Embryonic facial prominence (tissue), 1 donor: ENCODE data around the gene FCER2.

ENCODE experiments used
- DNase-seq: peaks from one replicate; pipeline ENCODE4 v3.0.0-alpha.2; 2016; ENCODE audit errors: extremely low spot score

FCER2 gene

DNA sequence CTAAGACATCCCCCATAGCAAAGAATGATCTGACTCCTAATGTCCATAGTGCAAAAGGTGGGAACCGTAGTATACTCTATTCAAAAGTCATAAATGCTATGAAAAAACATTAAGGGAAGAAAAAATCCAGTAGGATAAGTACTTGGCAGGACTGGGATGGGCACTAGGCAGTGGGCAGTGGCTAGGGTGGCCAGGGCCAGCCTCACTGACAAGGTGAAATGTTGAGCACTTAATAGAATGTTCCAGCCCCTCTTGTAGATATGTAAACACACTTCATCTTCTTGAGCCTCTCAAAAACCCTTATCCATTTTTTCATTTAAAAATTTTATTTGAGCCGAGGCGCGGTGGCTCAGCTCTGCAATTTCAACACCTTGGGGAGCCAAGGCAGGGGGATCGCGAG is 31.4 kb upstream of the FCER2 start:
- DNase-seq: no peak

- no peak for DNase-seq
Observed at GRCh38 chr19:7732045-7732444, 30.1 kb upstream of the FCER2 start, which contains the start of gene CLEC4G. Gene CLEC4G, minus strand, starts transcription at chr19:7732110. Its CDS starts 8 bp downstream, at chr19:7732102.

GRCh38 chr19:7731615-7732014 is 29.7 kb upstream of the FCER2 start:
- no peak for DNase-seq

GRCh38 chr19:7731218-7731595 is 29.3 kb upstream of the FCER2 start:
- no peak for DNase-seq

DNA sequence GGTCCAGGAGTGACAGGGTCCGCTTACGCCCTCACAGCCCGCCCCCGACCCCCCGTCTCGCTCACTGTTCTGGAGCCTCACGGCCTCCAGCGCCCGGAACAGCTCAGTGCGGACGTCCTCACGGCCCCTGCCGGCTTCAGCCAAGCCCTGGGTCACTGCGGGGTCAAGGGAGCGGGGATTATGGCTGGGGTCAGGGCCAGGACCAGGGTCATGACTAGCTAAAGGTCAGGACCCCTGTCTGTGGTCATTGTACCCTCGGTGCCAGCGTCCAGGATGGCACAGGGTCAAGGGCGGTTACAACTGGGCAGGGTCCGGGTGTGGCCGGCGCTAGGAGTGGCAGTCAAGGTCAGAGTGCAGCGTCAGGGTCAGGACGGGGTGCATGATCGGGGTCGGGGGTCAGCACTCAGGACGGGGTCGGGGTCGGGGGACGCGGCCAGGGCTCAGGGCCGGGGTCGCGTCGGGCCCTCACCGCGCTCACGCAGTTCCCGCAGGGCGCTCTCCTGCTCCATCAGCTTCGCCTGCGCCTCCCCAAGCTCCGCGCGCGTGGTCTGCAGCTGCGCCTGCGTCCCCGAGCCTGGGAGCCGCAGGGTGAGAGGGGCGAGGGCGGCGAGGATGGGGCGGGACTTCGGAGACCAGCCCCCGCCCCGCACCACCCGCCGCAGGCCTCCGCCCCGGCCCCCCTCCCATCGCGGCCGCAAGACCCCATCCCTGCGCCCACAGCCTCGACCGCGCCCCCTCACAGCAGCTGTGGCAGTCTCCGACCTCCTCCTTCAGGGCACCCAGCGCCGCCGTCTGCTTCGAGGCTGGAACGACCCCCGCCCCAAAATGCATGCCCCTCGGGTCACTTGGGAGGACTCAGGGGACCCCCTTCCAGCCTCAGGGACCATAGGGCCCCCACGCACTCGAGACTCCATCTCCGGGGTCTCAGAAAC is 28.6 kb upstream of the FCER2 start:
- DNase-seq: no peak

- DNase-seq: no peak
Observed at GRCh38 chr19:7729831-7730285, 27.9 kb upstream of the FCER2 start.

DNA sequence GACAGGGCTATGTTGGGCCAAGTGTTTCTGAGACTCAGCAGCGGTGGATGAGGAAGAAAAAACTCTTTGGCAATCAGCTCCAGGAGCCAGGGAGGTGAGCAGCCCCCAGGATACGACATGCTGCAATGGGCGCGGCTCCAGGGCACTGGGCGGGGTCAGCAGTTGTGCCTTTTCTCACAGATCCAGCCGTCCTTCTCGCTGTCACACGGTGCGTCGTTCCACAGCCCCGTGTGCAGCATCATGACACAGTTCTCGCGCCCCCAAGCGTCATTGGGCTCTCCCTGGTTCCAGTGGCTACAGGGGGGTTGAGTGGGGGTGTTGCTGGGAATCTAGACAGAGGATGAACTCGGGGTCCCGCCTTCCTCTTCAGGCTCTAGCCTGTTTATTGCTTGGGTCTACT is 27.3 kb upstream of the FCER2 start:
- no peak for DNase-seq

- no peak for DNase-seq
Observed at GRCh38 chr19:7725791-7726190, 23.9 kb upstream of the FCER2 start.

- no peak for DNase-seq
Observed at GRCh38 chr19:7722231-7722651, 20.3 kb upstream of the FCER2 start.

DNA sequence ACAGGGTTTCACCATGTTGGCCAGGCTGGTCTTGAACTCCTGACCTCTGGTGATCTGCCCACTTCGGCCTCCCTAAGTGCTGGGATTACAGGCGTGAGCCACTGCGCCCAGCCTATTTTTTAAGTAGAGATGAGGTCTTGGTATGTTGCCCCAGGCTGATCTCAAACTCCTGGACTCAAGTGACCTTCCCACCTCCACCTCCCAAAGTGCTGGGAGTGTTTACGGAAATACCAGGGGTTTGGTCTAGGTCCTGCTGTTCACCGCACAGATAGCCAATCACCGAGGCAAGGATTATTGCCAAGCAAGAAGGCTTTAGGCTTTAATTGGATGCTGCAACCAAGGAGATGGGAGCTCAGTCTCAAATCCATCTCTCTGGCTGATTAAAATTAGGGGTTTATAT is 18.4 kb upstream of the FCER2 start:
- no peak for DNase-seq

- no peak for DNase-seq
Observed at GRCh38 chr19:7718668-7719067, 16.7 kb upstream of the FCER2 start.

DNA sequence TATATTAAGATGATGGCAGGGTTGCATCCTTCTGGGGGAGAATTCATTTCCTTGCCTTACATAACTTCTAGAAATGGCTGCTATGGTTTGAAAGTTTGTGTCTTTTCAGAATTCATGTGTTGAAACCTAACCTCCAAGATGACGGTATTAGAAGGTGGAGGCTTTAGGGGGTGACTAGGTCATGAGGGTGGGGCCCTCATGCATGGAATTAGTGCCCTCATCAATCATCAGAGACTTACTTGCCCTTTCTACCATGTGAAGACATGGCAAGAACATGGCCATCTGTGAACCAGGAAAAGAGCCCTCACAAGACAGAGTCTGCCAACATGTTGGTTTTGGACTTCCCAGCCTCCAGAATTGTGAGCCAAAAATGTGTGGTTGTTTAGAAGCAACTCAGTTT is 14.8 kb upstream of the FCER2 start:
- DNase-seq: no peak

DNA sequence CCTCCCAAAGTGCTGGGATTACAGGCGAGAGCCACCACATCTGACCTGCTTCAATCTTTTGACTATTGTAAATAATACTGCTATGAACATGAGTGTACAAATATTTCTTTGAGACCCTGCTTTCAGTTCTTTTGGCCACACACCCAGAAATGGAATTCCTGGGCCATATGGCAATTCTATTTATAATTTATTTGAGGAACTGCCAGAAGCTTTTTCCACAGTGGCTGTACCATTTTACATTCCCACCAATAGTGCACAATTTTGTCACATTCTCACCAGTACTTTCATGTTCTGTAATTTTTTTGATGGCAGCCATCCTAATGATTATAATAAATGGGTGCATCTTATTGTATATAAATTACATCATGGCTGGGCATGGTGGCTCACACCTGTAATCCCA is 13.7 kb upstream of the FCER2 start:
- DNase-seq: no peak

- DNase-seq: no peak
Observed at GRCh38 chr19:7710616-7711015, 8.7 kb upstream of the FCER2 start.

DNA sequence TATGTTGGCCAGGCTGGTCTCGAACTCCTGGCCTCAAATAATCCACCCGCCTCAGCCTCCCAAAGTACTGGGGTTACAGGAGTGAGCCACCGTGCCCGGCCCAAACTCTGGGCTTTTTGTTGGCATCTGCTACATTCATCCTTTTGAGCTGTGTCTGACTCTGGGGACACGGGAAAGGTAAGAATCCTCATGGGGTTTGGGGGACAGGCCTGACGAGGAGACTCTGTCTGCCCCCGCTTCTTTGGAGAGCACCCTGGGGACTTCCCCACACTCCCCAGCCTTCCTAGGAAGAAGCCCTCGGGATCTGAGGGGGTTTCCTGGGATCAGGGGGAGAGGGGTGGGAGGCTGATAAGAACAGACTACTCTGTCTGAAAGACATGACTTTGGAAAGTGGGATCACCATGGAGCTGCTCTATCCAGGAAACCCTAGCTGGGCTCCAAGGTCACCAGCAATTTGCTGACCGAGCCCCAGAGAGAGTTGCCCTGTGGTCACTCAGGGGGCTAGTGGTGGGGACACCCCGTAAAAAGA is 8.1 kb upstream of the FCER2 start:
- DNase-seq: no peak

- DNase-seq: no peak
Observed at GRCh38 chr19:7706955-7707456, 5.1 kb upstream of the FCER2 start.

DNA sequence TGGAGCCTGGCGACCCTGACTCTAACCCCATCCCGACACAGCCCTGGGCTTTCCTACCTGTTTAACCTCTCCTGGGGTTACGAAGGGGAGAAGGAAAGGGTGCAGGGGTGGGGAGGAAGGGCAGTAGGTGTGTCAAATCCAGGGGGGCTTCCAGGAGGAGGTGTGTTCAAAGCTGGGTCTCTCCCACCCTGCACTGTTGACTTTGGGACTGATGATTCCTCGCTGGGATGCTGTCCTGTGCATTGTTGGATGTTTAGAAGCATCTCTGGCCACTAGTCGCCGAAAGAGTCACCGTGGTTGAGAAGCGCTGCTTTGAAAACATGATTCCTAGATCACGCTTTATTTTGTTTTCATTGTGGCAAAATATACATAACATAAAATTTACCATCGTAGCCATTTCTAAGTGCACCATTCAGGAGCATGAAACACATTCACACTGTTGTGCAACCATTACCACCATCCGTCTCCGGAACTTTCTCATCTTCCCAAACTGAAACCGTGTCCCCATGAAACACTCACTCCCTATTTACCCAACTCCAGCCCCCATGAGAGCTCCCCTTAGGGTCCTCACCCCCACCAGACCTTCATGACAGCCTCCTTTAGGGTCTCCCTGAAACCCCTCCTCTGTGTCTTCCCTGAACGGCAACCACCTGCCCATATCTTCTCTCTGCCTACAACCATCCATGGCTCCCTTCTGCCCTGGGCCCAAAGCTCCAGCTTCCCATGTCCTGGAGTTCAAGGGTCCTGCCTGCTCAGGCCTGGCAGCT is 4.4 kb upstream of the FCER2 start:
- DNase-seq: no peak

GRCh38 chr19:7705387-7706187 is 3.7 kb upstream of the FCER2 start:
- no peak for DNase-seq

DNA sequence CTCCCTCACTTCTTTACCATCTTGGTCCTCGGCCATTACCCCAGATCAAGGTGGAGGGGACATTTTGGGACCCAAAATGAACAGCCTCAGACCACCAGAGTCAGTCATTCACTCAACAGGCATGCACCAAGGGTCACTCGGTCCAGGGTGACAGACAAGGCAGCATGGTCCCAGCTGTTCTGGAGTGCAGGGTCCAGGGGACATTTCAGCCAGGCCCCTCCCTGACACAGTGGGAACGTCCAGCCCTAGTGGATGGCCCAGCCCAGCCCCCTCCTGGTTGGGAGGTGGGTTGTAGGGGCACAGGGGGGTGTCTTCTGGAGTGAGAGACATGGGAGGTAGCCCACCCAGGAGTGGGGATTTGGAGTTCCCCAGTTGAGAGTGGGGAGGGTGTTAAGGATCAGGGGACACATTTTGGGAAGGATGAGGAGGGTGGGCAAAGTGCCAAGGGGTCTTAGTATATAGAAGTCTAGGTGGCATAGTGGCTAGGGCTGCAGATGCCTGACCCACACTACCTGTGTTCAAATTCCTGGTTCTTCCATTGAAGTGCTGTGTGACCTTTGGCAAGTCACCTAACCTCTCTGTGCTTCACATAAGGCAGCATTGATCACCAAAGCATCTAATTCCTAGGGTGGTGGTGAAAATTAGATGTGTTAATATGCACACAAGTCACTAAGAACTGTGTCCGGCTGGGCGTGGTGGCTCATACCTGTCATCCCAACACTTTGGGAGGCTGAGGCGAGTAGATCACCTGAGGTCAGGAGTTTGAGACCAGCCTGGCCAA is 2.5 kb upstream of the FCER2 start:
- no peak for DNase-seq

GRCh38 chr19:7703332-7703731 is 1.4 kb upstream of the FCER2 start:
- no peak for DNase-seq
